PC-9 (cell line): ENCODE measurements around the gene RALBP1. TPM values are rescaled to one million over a fixed set of nuclear protein-coding genes. Genes with fewer than 3 reads are reported as not detected.
"Not testable (repeated sequence)": the region's sequence is repeated elsewhere in the genome, so short reads cannot be mapped to it uniquely, and the experiment has no call there.

Source experiments
- BruUV-seq: library from RNA; stranded (reverse); fragments of 400-500 nt; replicated peaks from 2 replicates; lab custom pipeline; 2021; lab: Mats Ljungman, UMichigan
- CTCF ChIA-PET: fragments of 300-600 bp; sonication (Branson Sonifier 250); formaldehyde crosslinking; loops from one replicate; lab custom pipeline; 2022; ENCODE audit warnings: antibody characterized with exemption; lab: Charles Lee
- POLR2A ChIA-PET: fragments of 300-600 bp; sonication (Branson Sonifier 250); formaldehyde crosslinking; loops from one replicate; lab custom pipeline; 2022; ENCODE audit warnings: antibody characterized with exemption; ENCODE audit not compliant: unreplicated experiment; lab: Charles Lee
- DNase-seq, 2 experiments: peaks; one replicate each; pipeline versions ENCODE4 v3.0.0 to v3.0.0-alpha.2; 2015 to 2022; ENCODE audit warnings: mixed read lengths in 1 of 2
- H2AFZ ChIP-seq: fragments of 200-600 bp; sonication (generic); 2 replicates; pipeline ENCODE4 v1.8.1; 2017; ENCODE audit warnings: antibody characterized with exemption
- H3F3A ChIP-seq: fragments of 200-600 bp; sonication (generic); 2 replicates; pipeline ENCODE4 v1.8.1; 2017; ENCODE audit warnings: antibody characterized with exemption, mild to moderate bottlenecking, low read depth; ENCODE audit not compliant: insufficient read depth
- H3K27ac ChIP-seq: fragments of 200-600 bp; sonication (generic); 2 replicates; pipeline ENCODE4 v1.6.1; 2016; ENCODE audit warnings: mixed run types
- H3K27me3 ChIP-seq: fragments of 200-600 bp; sonication (generic); 2 replicates; pipeline ENCODE4 v1.6.1; 2016; ENCODE audit warnings: low read depth, mixed run types; ENCODE audit not compliant: insufficient read depth
- H3K36me3 ChIP-seq: fragments of 200-600 bp; sonication (generic); 2 replicates; pipeline ENCODE4 v1.6.1; 2016; ENCODE audit warnings: low read depth, mixed run types
- H3K4me1 ChIP-seq: fragments of 200-600 bp; sonication (generic); replicated peaks from 2 replicates; pipeline ENCODE4 v1.6.1; 2016; ENCODE audit warnings: mixed run types; ENCODE audit not compliant: insufficient read depth
- H3K4me2 ChIP-seq: fragments of 200-600 bp; sonication (generic); 2 replicates; pipeline ENCODE4 v1.6.1; 2017; ENCODE audit warnings: mixed run types
- H3K4me3 ChIP-seq: fragments of 200-600 bp; sonication (generic); 2 replicates; pipeline ENCODE4 v1.6.1; 2016; ENCODE audit warnings: mixed run types
- H3K79me2 ChIP-seq: fragments of 200-600 bp; sonication (generic); 2 replicates; pipeline ENCODE4 v1.6.1; 2017; ENCODE audit warnings: low read depth, mixed run types
- H3K9me2 ChIP-seq: fragments of 200-600 bp; sonication (generic); 2 replicates; pipeline ENCODE4 v1.8.1; 2017; ENCODE audit warnings: mild to moderate bottlenecking; ENCODE audit not compliant: insufficient read depth
- H3K9me3 ChIP-seq: fragments of 200-600 bp; sonication (generic); 2 replicates; pipeline ENCODE4 v1.8.1; 2016; ENCODE audit warnings: low read depth; ENCODE audit not compliant: insufficient read depth
- H4K20me1 ChIP-seq: fragments of 200-600 bp; sonication (generic); 2 replicates; pipeline ENCODE4 v1.8.1; 2017; ENCODE audit not compliant: insufficient read depth
- EZH2 ChIP-seq: fragments of 200-600 bp; sonication (generic); IDR thresholded peaks from 2 replicates; pipeline ENCODE4 v1.8.0; 2017; ENCODE audit warnings: antibody characterized with exemption, low read depth
- intact Hi-C: fragments of 100-400 bp; cut with micrococcal nuclease; formaldehyde crosslinking; loops from one replicate; pipeline ENCODE4 v1.10.0; 2022; ENCODE audit not compliant: unreplicated experiment
- total RNA-seq: library from RNA; stranded (reverse); gene quantifications from 2 replicates; pipeline ENCODE4 v1.2.3, GENCODE V29; 2021
- TF ChIP-seq, protein P1 (sequence below): fragments of 200-600 bp; sonication (generic); conservative IDR thresholded peaks from 2 replicates; pipeline ENCODE4 v1.6.1; 2017; ENCODE audit warnings: mixed run types, antibody characterized with exemption, mild to moderate bottlenecking, moderate library complexity

RALBP1 gene
- total RNA-seq, 1 experiment from 2014 or later, result 95.0 TPM

DNA sequence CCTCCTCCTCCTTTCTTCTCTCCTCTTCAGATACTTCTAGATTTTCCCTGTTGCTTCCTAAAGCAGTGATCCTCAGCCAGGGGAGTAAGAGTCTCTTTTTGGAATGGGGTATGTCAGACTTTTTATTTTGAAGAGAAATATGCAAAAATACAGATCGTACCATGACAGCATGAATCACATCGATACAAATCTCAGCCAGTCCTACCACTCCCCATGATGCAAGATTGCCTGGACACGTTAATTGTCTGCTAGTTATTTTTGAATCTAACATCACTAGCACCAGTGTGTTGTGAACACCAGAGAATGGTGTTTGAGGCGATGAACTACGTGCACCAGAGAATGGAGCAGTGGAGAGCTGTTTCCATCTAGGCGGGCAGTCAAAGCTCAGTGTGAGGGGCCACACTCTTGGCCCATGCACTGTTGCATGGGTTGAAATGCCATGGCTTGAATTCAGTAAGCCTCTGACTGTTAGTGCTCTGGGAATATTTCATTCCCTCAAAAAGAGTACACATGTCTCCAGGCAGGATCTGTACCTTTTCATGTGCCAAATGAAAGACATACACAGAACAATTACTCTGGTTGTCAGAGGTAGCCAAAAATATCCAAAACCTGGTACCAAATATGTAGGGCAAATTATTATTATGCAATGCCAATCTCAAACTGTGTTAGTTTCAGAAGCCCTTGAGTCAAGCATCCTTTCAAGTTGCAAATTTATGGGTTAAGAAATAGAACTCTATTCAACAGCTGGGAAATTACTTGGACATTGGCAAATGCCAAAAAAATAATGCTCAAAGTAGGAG, 46.3 kb upstream of the RALBP1 start:
- Histone ChIP-seq H3K4me1 (no peaks in the 10 kb centered on the region), H3K27ac (no peak overlapping the region), H2AFZ (no peak overlapping the region), H3K27me3 (no peaks in the 10 kb centered on the region), H4K20me1 (no peaks in the 10 kb centered on the region), H3K79me2 (no peaks in the 10 kb centered on the region), H3K4me3 (no peak overlapping the region), H3K9me3 (no peaks in the 10 kb centered on the region; the same call in 1 of the 2 replicates), H3K9me2 (no peaks in the 10 kb centered on the region), H3F3A (no peaks in the 10 kb centered on the region), H3K36me3 (no peaks in the 10 kb centered on the region), H3K4me2 (no peak overlapping the region)
- ChIA-PET POLR2A (no interaction called here), CTCF (no interaction called here)
- TF ChIP-seq EZH2, result no peak
- no peak for DNase-seq
- BruUV-seq, result no TSS peak
- intact Hi-C loops, result no loop called here

DNA sequence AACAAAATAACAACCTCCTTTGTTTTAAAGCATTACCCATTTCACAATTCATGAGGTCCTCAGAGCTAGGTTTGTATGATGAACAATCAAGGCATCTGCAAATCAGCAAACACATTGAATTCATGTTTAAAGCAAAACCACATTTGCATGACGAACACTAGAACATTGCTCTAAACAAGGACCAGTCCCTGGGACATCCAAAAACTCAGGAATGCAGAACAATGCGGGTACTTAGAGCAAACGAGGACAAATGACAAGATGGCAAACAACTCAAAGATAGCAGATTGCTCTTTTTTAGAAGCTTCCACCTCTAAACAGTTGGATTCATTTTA, 45.7 kb upstream of the RALBP1 start:
- no peaks in the 10 kb centered on the region for H3F3A ChIP-seq
- H3K4me2 ChIP-seq, result no peak overlapping the region
- H3K9me3 ChIP-seq, result no peaks in the 10 kb centered on the region; the same call in 1 of the 2 replicates
- no peaks in the 10 kb centered on the region for H3K79me2 ChIP-seq
- H3K4me1 ChIP-seq, result no peaks in the 10 kb centered on the region
- DNase-seq, result no peak
- no peaks in the 10 kb centered on the region for H3K27me3 ChIP-seq
- H3K9me2 ChIP-seq, result no peaks in the 10 kb centered on the region
- BruUV-seq, result no TSS peak
- ChIA-PET CTCF (no interaction called here), POLR2A (no interaction called here)
- no peaks in the 10 kb centered on the region for H3K36me3 ChIP-seq
- no peak for TF ChIP-seq EZH2
- TF ChIP-seq, protein P1, sequence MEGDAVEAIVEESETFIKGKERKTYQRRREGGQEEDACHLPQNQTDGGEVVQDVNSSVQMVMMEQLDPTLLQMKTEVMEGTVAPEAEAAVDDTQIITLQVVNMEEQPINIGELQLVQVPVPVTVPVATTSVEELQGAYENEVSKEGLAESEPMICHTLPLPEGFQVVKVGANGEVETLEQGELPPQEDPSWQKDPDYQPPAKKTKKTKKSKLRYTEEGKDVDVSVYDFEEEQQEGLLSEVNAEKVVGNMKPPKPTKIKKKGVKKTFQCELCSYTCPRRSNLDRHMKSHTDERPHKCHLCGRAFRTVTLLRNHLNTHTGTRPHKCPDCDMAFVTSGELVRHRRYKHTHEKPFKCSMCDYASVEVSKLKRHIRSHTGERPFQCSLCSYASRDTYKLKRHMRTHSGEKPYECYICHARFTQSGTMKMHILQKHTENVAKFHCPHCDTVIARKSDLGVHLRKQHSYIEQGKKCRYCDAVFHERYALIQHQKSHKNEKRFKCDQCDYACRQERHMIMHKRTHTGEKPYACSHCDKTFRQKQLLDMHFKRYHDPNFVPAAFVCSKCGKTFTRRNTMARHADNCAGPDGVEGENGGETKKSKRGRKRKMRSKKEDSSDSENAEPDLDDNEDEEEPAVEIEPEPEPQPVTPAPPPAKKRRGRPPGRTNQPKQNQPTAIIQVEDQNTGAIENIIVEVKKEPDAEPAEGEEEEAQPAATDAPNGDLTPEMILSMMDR, result no peak
- no peak overlapping the region for H2AFZ ChIP-seq
- no peaks in the 10 kb centered on the region for H4K20me1 ChIP-seq
- intact Hi-C loops, result no loop called here
- H3K27ac ChIP-seq, result no peak overlapping the region
- H3K4me3 ChIP-seq, result no peak overlapping the region

DNA sequence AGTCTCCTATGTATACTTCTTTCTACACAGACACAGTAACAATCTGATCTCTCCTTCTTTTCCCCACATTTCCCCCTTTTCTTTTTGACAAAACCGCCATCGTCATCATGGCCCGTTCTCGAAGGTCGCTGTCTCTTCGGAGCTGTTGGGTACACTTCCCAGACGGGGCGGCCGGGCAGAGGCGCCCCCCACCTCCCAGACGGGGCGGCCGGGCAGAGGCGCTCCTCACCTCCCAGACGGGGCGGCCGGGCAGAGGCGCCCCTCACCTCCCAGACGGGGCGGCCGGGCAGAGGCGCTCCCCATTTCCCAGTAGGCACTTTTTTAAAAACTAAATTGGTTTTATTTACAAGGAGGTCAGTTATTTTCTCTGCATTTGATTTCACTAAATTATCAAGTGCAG, 45.0 kb upstream of the RALBP1 start:
- BruUV-seq, POLR2A ChIA-PET, CTCF ChIA-PET: not testable (repeated sequence)

DNA sequence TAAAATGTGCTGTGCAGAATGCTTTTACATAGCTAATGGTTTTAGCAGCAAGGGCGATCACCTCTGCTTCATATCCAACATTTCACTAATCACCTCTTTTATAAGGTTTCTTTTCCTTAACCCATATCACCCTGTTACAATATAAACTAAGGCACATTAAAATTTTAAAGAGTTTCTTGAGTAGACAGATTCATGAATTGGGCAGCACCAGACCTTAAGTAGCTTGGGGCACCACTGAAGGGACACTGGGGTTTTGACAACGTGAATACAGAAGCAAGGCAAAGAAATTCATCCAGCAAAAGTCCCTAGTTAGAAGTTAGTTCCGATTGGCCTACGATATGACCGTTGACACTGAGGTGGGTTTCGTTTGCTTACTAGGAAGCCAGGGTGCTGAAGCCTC, 44.0 kb upstream of the RALBP1 start:
- BruUV-seq, result no TSS peak
- Histone ChIP-seq H3K79me2 (no peaks in the 10 kb centered on the region), H3F3A (no peaks in the 10 kb centered on the region), H3K9me2 (no peaks in the 10 kb centered on the region), H3K36me3 (no peaks in the 10 kb centered on the region), H3K27ac (no peak overlapping the region), H2AFZ (no peak overlapping the region), H3K4me1 (no peaks in the 10 kb centered on the region), H3K27me3 (no peaks in the 10 kb centered on the region), H3K9me3 (no peaks in the 10 kb centered on the region), H3K4me3 (no peak overlapping the region), H3K4me2 (no peak overlapping the region), H4K20me1 (no peaks in the 10 kb centered on the region)
- ChIA-PET POLR2A (no interaction called here), CTCF (no interaction called here)
- no peak for TF ChIP-seq EZH2
- TF ChIP-seq, protein P1, result no peak
- intact Hi-C loops, result no loop called here
- DNase-seq, result no peak

More for the DNA sequence above, 45.0 kb upstream of the RALBP1 start:
- H3K27me3 ChIP-seq, H3K79me2 ChIP-seq, H3K4me3 ChIP-seq, H3K4me2 ChIP-seq, intact Hi-C loops, H3K27ac ChIP-seq, H3K36me3 ChIP-seq, DNase-seq, H4K20me1 ChIP-seq, H2AFZ ChIP-seq, H3K4me1 ChIP-seq, H3K9me3 ChIP-seq, H3F3A ChIP-seq, H3K9me2 ChIP-seq: not testable (repeated sequence)

DNA sequence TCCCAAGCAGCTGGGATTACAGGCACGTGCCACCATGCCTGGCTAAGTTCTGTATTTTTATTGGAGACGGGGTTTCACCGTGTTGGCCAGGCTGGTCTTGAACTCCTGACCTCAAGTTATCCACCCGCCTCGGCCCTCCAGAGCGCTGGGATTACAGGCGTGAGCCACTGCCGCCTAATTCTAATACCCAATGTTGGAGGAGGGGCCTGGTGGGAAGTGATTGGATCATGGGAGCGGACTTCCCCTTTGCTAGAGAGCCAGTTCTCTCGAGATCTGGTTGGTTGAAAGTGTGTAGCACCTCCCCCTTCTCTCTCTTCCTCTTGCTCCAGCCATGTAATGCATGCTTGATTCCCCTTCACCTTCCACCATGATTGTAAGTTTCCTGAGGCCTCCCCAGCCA, 42.2 kb upstream of the RALBP1 start:
- H3K79me2 ChIP-seq, POLR2A ChIA-PET, H3K27me3 ChIP-seq, DNase-seq, H3K4me3 ChIP-seq, H3K9me3 ChIP-seq, H3K36me3 ChIP-seq, H3K9me2 ChIP-seq, intact Hi-C loops, H3F3A ChIP-seq, H3K27ac ChIP-seq, H4K20me1 ChIP-seq, BruUV-seq, H3K4me2 ChIP-seq, H2AFZ ChIP-seq, H3K4me1 ChIP-seq, CTCF ChIA-PET: not testable (repeated sequence)
